Natural killer cell treated with Interleukin-12 subunit alpha and Interleukin-12 subunit beta and Interleukin-15 and Interleukin-18, amount 100 ng/mL, for 72 hours (primary cell): ENCODE measurements around the gene PRICKLE4. TPM values are rescaled to one million over a fixed set of nuclear protein-coding genes. Genes with fewer than 3 reads are reported as not detected.

Experiments used
- ATAC-seq, 2 donors: fragments of 150-1000 bp; cut with Tn5 transposase in 1 of 2; sonication (Bioruptor Pico), chemical (Tn5 transposase) in 1 of 2; 2 replicates each; pipeline ENCODE4 v1.10.0; 2021
- DNase-seq: peaks from one replicate; pipeline ENCODE4 v3.0.0; 2022; ENCODE audit warnings: low spot score
- H3K27ac Mint-ChIP-seq, 2 donors: 1 replicate in 1 of 2; 2 replicates in 1 of 2; pipeline ENCODE4 v1.8.0; 2022; ENCODE audit warnings: mixed read lengths in 2 of 2, mild to moderate bottlenecking in 1 of 2, moderate library complexity in 1 of 2
- H3K27me3 Mint-ChIP-seq, 2 donors: 1 replicate in 1 of 2; 2 replicates in 1 of 2; pipeline ENCODE4 v1.8.0; 2022; ENCODE audit warnings: mixed read lengths in 2 of 2
- H3K36me3 Mint-ChIP-seq: one replicate; pipeline ENCODE4 v1.8.0; 2022; ENCODE audit warnings: mixed read lengths
- H3K4me1 Mint-ChIP-seq, 2 donors: 1 replicate in 1 of 2; 2 replicates in 1 of 2; pipeline ENCODE4 v1.8.0; 2022; ENCODE audit warnings: low read depth in 2 of 2, mixed read lengths in 2 of 2, mild to moderate bottlenecking in 1 of 2
- H3K4me3 Mint-ChIP-seq: one replicate; pipeline ENCODE4 v1.8.0; 2022; ENCODE audit warnings: mixed read lengths
- H3K9me3 Mint-ChIP-seq: 2 replicates; pipeline ENCODE4 v1.8.0; 2022; ENCODE audit warnings: mixed read lengths
- total RNA-seq, 2 donors: library from RNA; stranded (reverse); gene quantifications; one replicate each; pipeline ENCODE4 v1.2.3, GENCODE V29; 2022

Gene PRICKLE4
- total RNA-seq, 2 donors from 2014 or later = not detected

DNA sequence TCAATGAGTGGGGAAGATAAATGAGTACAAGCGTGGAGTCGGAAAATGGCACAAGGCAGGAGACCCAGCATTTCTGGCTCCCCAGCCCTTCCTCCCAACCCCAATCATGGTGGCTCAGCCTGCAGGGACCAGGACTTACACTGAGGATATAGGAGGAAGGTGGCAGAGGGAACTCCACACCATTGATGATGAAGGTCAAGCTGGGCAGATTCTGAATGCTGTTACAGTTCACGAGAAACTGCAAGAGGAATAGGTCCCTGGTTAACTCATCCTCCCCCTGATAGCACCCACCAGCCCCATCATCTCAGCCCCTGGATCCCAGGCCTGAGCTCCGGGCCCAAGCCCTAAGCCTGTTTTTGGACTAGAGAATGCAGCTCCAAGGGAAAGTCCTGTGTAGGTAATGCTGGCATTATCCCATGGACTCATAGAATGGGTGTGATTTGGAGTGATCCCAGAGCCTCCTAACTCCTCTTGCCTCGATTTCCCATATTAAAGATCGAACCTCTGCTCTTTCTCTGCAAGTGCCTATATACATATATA lies 42.9 kb upstream of the PRICKLE4 start:
- no peaks in the 10 kb centered on the region for H3K9me3 Mint-ChIP-seq
- H3K4me3 Mint-ChIP-seq = no peak overlapping the region
- ATAC-seq (no peak), DNase-seq (no peak)
- no peak overlapping the region for H3K27ac Mint-ChIP-seq
- no peaks in the 10 kb centered on the region for H3K27me3 Mint-ChIP-seq
- H3K4me1 Mint-ChIP-seq = peaks cover 2 to 6% of the 10 kb centered on the region in 2 donors
- no peaks in the 10 kb centered on the region for H3K36me3 Mint-ChIP-seq

DNA sequence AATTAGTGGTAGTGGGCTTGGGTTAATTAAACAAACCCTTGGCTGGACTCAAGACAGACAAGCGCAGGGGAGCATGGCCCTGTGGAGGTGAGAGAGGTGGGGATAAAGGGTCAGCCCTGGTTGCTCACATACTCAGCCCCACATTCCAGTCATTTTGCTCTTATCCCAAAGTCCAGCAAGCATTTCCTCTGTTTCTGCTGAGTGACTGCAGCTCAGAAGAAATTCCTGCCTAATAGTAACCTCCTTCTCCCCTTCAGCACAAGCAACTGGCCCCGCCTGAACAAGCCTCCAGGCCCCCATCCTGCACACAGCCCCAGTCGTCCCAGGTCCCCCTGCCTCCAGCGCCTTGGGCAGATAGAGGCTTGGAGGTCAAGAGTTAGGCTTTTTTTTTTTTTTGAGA lies 41.5 kb upstream of the PRICKLE4 start:
- ATAC-seq = no peak
- no peaks in the 10 kb centered on the region for H3K27me3 Mint-ChIP-seq
- H3K27ac Mint-ChIP-seq = no peak overlapping the region
- H3K4me1 Mint-ChIP-seq = peaks cover 0 to 4% of the 10 kb centered on the region in 2 donors
- no peak overlapping the region for H3K4me3 Mint-ChIP-seq
- no peaks in the 10 kb centered on the region for H3K9me3 Mint-ChIP-seq
- no peak for DNase-seq
- no peaks in the 10 kb centered on the region for H3K36me3 Mint-ChIP-seq

GRCh38 chr6:41740366-41741162 lies 40.0 kb upstream of the PRICKLE4 start:
- no peak overlapping the region for H3K27ac Mint-ChIP-seq
- H3K36me3 Mint-ChIP-seq = no peaks in the 10 kb centered on the region
- no peak for ATAC-seq

DNA sequence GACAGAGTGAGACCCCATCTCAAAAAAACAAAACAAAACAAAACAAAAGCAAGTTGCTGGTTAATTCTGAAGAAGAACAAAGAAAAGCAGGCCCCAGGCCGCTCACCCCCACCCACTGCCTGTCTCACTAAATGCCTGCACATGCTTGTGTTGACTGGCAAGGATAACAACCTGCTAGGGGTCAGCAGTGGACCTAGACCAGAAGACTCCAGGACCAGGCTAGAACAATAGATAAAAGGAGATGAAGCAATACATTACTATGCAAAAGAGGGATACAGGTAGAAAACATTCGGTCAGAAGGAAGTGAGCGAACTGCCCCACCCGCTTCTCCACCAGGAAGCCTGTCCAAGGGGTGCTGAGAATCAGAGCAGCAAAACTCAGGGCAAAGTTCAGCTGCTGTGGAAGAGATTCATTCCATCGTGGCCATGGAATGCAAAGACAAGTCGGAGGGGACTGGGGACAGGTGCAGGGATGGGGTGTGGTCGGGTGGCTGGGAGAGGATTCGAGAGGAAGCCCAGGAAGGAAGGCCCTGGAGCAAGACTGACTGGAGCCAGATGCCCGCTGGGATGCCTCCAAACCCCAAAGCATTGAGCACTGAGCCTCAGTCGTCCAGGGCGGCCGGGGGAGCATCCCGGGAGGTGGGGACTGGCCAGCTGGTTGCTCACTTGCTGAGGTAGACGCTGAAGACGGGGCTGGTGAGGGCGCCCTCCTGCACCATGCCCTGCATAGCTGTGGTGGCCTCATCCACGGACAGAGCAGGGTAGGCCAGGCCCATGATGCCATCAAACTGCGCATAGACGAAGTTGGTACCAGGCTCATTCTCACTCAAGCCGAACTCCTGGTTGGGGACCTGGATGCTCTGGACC lies 38.7 kb upstream of the PRICKLE4 start:
- H3K27ac Mint-ChIP-seq = no peak overlapping the region

More at GRCh38 chr6:41740366-41741162, 40.0 kb upstream of the PRICKLE4 start:
- no peak for DNase-seq
- no peaks in the 10 kb centered on the region for H3K27me3 Mint-ChIP-seq
- H3K4me3 Mint-ChIP-seq = no peak overlapping the region
- peaks cover 0 to 3% of the 10 kb centered on the region in 2 donors for H3K4me1 Mint-ChIP-seq
- H3K9me3 Mint-ChIP-seq = no peaks in the 10 kb centered on the region

GRCh38 chr6:41743406-41744235 lies 37.0 kb upstream of the PRICKLE4 start:
- Mint-ChIP-seq H3K36me3 (no peaks in the 10 kb centered on the region), H3K9me3 (no peaks in the 10 kb centered on the region), H3K4me3 (no peak overlapping the region), H3K27ac (no peak overlapping the region), H3K4me1 (no peaks in the 10 kb centered on the region), H3K27me3 (no peaks in the 10 kb centered on the region)
- DNase-seq (no peak), ATAC-seq (no peak)

More for the DNA sequence above, 38.7 kb upstream of the PRICKLE4 start:
- no peak for DNase-seq
- Mint-ChIP-seq H3K36me3 (no peaks in the 10 kb centered on the region), H3K27me3 (no peaks in the 10 kb centered on the region), H3K4me1 (no peaks in the 10 kb centered on the region), H3K4me3 (no peak overlapping the region), H3K9me3 (no peaks in the 10 kb centered on the region)
- ATAC-seq = peak in 1 of 2 donors; percentile 18

- DNase-seq (no peak), ATAC-seq (no peak)
- no peaks in the 10 kb centered on the region for H3K4me1 Mint-ChIP-seq
- H3K4me3 Mint-ChIP-seq = no peak overlapping the region
- no peaks in the 10 kb centered on the region for H3K36me3 Mint-ChIP-seq
- H3K9me3 Mint-ChIP-seq = no peaks in the 10 kb centered on the region
- H3K27me3 Mint-ChIP-seq = no peaks in the 10 kb centered on the region
- no peak overlapping the region for H3K27ac Mint-ChIP-seq
Observed at GRCh38 chr6:41744236-41744787, 36.3 kb upstream of the PRICKLE4 start.

GRCh38 chr6:41746107-41746506 lies 34.5 kb upstream of the PRICKLE4 start:
- no peak overlapping the region for H3K4me3 Mint-ChIP-seq

DNA sequence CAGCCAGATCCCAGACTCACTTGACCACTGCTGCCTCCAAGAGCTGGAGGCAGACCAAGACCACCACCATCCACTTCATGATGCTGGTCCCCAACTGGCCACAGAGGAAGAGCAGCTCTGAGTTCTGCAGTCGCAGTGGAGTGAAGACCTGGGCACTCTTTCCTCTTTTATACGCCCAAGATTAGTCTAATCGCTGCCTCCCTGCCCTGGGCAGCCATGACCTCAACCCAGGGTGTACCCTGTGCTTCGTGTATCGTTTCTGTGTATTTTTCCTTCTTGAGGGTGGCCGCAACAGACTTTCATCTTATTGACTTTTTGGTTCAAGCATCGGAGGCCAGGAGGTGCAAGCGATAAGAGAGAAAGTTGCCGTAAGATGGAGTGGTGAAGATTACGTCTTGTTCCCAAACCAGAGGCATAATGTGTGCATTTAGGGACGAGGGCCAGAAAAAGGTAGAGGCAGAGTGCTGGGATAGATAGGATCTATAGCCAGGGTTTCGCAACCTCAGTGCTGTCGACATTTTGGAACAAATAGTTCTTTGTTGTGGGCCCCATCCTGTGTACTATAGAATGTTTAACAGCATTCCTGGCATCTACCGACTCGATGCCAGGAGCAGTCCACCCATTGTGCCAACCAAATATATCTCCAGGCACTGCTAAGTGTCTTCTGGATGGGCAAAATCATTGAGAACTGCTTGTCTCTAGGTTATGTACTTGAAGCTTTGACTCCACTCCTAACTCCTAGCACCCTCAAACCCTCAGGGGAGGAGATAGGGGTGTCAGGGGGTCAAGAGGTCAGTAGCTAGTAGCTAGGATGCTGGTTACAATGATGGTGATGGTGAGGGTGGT lies 33.1 kb upstream of the PRICKLE4 start, which contains the start of gene PGC:
PGC (minus strand) TSS at position 142 of the 846 bp plus-strand sequence; CDS start at position 79, 63 bp downstream.
- peaks cover 0 to 6% of the 10 kb centered on the region in 2 donors for H3K27me3 Mint-ChIP-seq
- H3K27ac Mint-ChIP-seq = no peak within 1 kb of the TSS
- H3K9me3 Mint-ChIP-seq = no peaks in the 10 kb centered on the region
- no peak for DNase-seq
- no peaks in the 10 kb centered on the region for H3K36me3 Mint-ChIP-seq
- H3K4me1 Mint-ChIP-seq = no peaks in the 10 kb centered on the region
- H3K4me3 Mint-ChIP-seq = no peak within 1 kb of the TSS
- ATAC-seq = no peak

More at GRCh38 chr6:41746107-41746506, 34.5 kb upstream of the PRICKLE4 start:
- Mint-ChIP-seq H3K9me3 (no peaks in the 10 kb centered on the region), H3K4me1 (no peaks in the 10 kb centered on the region), H3K27me3 (peaks cover 0 to 6% of the 10 kb centered on the region in 2 donors), H3K27ac (no peak overlapping the region), H3K36me3 (no peaks in the 10 kb centered on the region)
- DNase-seq (no peak), ATAC-seq (no peak)

- H3K4me1 Mint-ChIP-seq = no peaks in the 10 kb centered on the region
- DNase-seq (no peak), ATAC-seq (no peak)
- H3K27ac Mint-ChIP-seq = no peak overlapping the region
- H3K36me3 Mint-ChIP-seq = no peaks in the 10 kb centered on the region
- no peak overlapping the region for H3K4me3 Mint-ChIP-seq
- no peaks in the 10 kb centered on the region for H3K9me3 Mint-ChIP-seq
- peaks cover 0 to 7% of the 10 kb centered on the region in 2 donors for H3K27me3 Mint-ChIP-seq
Observed at GRCh38 chr6:41748102-41748477, 32.5 kb upstream of the PRICKLE4 start.

GRCh38 chr6:41748542-41748941 lies 32.0 kb upstream of the PRICKLE4 start:
- H3K27me3 Mint-ChIP-seq = peaks cover 0 to 11% of the 10 kb centered on the region in 2 donors
- ATAC-seq = no peak

GRCh38 chr6:41750374-41750773 lies 30.2 kb upstream of the PRICKLE4 start:
- Mint-ChIP-seq H3K36me3 (no peaks in the 10 kb centered on the region), H3K4me1 (no peaks in the 10 kb centered on the region), H3K27ac (no peak overlapping the region), H3K27me3 (peaks cover 1 to 11% of the 10 kb centered on the region in 2 donors), H3K4me3 (no peak overlapping the region), H3K9me3 (no peaks in the 10 kb centered on the region)
- no peak for DNase-seq
- no peak for ATAC-seq

More at GRCh38 chr6:41748542-41748941, 32.0 kb upstream of the PRICKLE4 start:
- no peaks in the 10 kb centered on the region for H3K4me1 Mint-ChIP-seq
- H3K9me3 Mint-ChIP-seq = no peaks in the 10 kb centered on the region
- no peak for DNase-seq
- no peak overlapping the region for H3K27ac Mint-ChIP-seq
- no peak overlapping the region for H3K4me3 Mint-ChIP-seq
- no peaks in the 10 kb centered on the region for H3K36me3 Mint-ChIP-seq

DNA sequence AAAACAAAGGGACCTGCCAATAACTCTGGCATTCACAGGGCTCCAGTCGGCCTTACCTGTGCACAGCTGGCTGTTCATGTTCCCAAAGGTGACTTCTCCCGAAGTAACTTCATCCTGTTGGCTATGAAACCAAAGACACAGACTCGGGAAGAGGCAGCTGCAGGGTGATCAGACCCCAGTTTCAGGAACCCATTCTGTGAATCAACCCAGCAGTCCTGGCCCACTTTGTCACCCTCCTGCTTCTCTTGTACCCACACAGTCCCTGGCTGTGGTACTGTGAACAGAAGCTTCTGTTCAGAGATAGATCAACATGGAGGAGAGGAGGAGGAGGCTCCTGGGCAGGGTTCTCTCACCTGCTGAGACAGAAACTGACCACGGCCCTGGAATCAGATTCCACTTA lies 24.7 kb upstream of the PRICKLE4 start:
- no peak for DNase-seq
- Mint-ChIP-seq H3K4me1 (no peaks in the 10 kb centered on the region), H3K27ac (no peak overlapping the region), H3K27me3 (peaks cover 3 to 5% of the 10 kb centered on the region in 2 donors), H3K36me3 (no peaks in the 10 kb centered on the region), H3K9me3 (no peaks in the 10 kb centered on the region), H3K4me3 (no peak overlapping the region)
- no peak for ATAC-seq
